ENCODE results near the gene IMPA2. TPM values are rescaled to one million over a fixed set of nuclear protein-coding genes. Genes with fewer than 3 reads are reported as not detected.

IMPA2 gene
- total RNA-seq, 4 donors from 2014 or later = 39.5 to 62.7 (median 43.3) TPM

DNA sequence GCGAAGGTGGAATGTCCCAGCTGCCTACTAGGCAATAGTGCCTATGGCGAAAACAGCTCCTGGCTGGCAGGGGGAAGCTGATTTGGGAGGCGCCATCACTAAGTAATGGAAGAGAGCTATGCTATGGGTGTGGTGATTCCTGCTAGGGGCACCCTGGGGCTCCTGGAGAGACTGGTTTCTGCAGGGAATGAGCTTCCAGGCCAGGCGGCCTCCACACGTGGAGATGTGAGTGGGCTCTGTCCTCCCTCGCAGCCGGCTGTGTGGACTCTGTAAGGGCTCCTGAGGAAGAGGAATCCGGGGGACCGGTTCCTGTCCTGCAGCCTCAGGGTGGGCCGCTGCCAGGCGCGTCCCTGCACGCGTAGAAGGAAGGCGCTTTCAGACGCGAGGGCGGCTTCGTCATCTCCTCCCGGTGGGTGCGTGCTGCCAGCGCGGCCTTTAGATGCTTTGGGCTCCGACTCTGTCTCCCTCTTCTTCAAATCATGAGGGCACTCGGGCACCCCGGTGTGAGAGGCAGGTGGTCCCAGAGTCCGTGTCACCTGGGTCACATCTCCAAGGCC, 56.9 kb downstream of the IMPA2 start:
- TF ChIP-seq, protein P1, sequence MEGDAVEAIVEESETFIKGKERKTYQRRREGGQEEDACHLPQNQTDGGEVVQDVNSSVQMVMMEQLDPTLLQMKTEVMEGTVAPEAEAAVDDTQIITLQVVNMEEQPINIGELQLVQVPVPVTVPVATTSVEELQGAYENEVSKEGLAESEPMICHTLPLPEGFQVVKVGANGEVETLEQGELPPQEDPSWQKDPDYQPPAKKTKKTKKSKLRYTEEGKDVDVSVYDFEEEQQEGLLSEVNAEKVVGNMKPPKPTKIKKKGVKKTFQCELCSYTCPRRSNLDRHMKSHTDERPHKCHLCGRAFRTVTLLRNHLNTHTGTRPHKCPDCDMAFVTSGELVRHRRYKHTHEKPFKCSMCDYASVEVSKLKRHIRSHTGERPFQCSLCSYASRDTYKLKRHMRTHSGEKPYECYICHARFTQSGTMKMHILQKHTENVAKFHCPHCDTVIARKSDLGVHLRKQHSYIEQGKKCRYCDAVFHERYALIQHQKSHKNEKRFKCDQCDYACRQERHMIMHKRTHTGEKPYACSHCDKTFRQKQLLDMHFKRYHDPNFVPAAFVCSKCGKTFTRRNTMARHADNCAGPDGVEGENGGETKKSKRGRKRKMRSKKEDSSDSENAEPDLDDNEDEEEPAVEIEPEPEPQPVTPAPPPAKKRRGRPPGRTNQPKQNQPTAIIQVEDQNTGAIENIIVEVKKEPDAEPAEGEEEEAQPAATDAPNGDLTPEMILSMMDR (IDR thresholded peaks at IDR 0.05; ENCODE audit: low read depth) = no peak

- TF ChIP-seq, protein P1 (IDR thresholded peaks at IDR 0.05; ENCODE audit: low read depth) = no peak
These were observed 57.6 kb downstream of the IMPA2 start for GRCh38 chr18:12038639-12039539.

GRCh38 chr18:12041561-12041960, 60.3 kb downstream of the IMPA2 start:
- TF ChIP-seq, protein P1 (IDR thresholded peaks at IDR 0.05; ENCODE audit: low read depth) = no peak

- TF ChIP-seq, protein P1 (IDR thresholded peaks at IDR 0.05; ENCODE audit: low read depth) = no peak
These were observed 62.5 kb downstream of the IMPA2 start for GRCh38 chr18:12043811-12044210.

DNA sequence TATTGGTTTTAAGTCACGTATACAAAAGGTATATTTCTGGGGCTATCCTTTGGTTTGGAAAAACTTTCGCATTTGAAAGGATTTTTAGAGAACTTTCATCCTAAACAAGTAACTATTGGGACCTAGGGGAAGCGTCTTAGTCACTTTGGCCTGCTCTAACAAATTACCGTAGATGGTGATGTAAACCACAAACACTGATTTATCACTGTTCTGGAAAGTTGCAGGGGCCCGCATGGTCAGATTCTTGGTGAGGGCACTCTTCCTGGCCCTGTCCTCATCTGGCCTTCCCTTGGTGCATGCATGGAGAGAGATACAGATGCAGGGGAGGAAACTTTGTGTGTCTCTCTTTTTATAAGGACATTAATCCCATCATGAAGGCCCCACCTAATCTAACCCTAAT, 63.3 kb downstream of the IMPA2 start:
- TF ChIP-seq, protein P1 (IDR thresholded peaks at IDR 0.05; ENCODE audit: low read depth) = no peak

- TF ChIP-seq, protein P1 (IDR thresholded peaks at IDR 0.05; ENCODE audit: low read depth) = no peak
These were observed 64.9 kb downstream of the IMPA2 start for GRCh38 chr18:12046046-12046750.
